Measurements from ENCODE around the gene C5orf52. TPM values are rescaled to one million over a fixed set of nuclear protein-coding genes. Genes with fewer than 3 reads are reported as not detected.
"Not testable (repeated sequence)": the region's sequence is repeated elsewhere in the genome, so short reads cannot be mapped to it uniquely, and the experiment has no call there.

C5orf52 gene
- total RNA-seq, 1 donor from 2014 or later = not detected

DNA sequence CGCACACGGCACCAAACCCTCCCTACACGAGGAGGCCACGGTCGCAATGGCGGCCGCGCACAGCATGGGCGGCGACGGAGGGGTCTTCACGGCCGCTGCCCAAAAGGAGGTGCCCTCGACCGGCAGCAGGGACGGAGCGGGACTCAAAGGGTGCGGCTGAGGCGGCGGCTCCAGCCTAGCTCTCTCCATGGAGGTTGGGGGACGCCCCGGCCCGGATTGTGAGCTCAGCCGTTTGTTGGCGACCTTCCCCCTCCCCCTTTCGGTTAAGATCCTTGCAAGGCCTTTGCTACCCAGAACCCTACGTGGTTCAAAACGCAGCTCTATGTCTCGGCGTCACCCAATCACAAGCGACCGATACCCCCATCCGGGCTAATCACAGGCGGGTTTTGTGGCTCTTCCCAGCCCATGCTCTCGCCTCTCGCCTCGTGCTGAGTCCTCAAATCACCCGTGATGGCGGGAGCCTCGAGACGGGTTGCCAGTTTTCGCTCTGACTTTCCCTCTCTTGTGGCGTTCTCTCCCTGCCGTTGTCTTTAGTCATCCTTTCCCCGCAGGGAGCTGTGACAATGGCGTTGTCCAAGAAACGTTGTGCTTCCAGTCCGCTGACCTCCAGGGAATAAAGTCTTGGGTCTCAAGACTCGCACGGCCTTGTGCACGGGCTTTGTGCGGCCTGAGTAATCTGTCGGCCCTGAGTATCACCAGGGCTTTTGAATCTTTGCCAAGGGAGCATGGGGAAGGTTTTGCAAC lies 19.5 kb downstream of the C5orf52 start:
- H3K36me3 Mint-ChIP-seq = peaks cover 6% of the 10 kb centered on the region
- H3K9me3 Mint-ChIP-seq = peaks cover 7% of the 10 kb centered on the region
- TF ChIP-seq, protein P1, sequence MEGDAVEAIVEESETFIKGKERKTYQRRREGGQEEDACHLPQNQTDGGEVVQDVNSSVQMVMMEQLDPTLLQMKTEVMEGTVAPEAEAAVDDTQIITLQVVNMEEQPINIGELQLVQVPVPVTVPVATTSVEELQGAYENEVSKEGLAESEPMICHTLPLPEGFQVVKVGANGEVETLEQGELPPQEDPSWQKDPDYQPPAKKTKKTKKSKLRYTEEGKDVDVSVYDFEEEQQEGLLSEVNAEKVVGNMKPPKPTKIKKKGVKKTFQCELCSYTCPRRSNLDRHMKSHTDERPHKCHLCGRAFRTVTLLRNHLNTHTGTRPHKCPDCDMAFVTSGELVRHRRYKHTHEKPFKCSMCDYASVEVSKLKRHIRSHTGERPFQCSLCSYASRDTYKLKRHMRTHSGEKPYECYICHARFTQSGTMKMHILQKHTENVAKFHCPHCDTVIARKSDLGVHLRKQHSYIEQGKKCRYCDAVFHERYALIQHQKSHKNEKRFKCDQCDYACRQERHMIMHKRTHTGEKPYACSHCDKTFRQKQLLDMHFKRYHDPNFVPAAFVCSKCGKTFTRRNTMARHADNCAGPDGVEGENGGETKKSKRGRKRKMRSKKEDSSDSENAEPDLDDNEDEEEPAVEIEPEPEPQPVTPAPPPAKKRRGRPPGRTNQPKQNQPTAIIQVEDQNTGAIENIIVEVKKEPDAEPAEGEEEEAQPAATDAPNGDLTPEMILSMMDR (conservative IDR thresholded peaks at IDR 0.05) = no peak
- H3K4me3 Mint-ChIP-seq = no peak overlapping the region
- DNase-seq (ENCODE audit: extremely low spot score, unreplicated experiment) = peak; percentile 64
- no peak overlapping the region for H3K27ac Mint-ChIP-seq
- H3K27me3 Mint-ChIP-seq = no peaks in the 10 kb centered on the region
- H3K4me1 Mint-ChIP-seq (ENCODE audit: unreplicated experiment) = no peaks in the 10 kb centered on the region

DNA sequence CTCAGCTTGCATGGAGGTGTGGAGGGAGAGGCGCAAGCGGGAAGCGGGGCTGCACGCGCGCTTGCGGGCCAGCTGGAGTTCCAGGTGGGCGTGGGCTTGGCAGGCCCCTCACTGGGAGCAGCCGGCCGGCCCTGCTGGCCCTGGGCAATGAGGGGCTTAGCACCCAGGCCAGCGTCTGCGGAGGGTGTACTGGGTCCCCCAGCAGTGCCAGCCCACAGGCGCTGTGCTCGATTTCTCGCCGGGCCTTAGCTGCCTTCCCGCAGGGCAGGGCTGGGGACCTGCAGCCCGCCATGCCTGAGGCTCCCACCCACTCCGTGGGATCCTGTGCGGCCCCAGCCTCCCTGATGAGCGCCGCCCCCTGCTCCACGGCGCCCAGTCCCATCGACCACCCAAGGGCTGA lies 22.5 kb downstream of the C5orf52 start:
- DNase-seq (ENCODE audit: extremely low spot score, unreplicated experiment) = peak; percentile 63
- not testable (repeated sequence) for H3K4me3 Mint-ChIP-seq; H3K36me3 Mint-ChIP-seq; H3K9me3 Mint-ChIP-seq; H3K27ac Mint-ChIP-seq; H3K27me3 Mint-ChIP-seq; H3K4me1 Mint-ChIP-seq (ENCODE audit: unreplicated experiment)

DNA sequence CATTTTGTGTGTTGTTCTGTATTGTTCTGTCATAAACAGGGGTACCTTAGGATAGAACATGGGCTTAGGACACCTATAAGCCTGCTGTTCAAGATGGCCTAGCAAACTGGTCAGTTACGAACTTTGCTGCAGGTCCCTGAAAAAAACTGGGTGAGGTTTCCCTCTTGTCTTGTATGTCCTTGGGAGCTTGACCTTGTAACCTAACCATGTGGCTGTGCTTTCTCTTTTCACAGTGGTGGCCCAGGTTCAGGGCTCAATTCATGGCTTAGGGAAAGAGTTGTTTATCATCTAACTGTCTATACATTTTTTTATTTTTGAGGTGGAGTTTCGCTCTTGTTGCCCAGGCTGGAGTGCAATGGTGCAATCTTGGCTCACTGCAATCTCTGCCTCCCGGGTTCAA lies 24.8 kb downstream of the C5orf52 start:
- H3K27me3 Mint-ChIP-seq; H3K36me3 Mint-ChIP-seq; H3K4me1 Mint-ChIP-seq (ENCODE audit: unreplicated experiment); H3K27ac Mint-ChIP-seq; H3K9me3 Mint-ChIP-seq; DNase-seq (ENCODE audit: extremely low spot score, unreplicated experiment); H3K4me3 Mint-ChIP-seq: not testable (repeated sequence)

DNA sequence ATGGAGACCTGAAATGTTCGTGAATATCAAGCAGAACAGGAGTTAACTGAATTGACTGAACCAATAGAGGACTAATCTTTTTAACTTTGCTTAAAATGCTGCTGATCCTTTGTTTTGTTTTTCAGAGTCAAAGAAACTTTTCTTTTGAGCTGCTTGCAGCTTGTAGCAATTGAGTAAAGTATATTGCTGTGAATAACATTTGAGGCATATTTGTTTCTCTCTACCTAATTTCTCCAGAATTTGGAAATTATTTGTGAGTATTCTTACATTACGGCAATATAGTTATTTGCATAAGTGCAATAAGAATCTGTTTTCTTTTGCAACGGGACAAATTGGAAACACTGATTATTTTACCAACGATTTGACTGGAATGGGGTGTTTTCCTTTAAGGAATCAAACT lies 27.3 kb downstream of the C5orf52 start:
- not testable (repeated sequence) for H3K4me3 Mint-ChIP-seq; H3K27me3 Mint-ChIP-seq; H3K36me3 Mint-ChIP-seq; H3K4me1 Mint-ChIP-seq (ENCODE audit: unreplicated experiment); H3K27ac Mint-ChIP-seq; DNase-seq (ENCODE audit: extremely low spot score, unreplicated experiment); H3K9me3 Mint-ChIP-seq

DNA sequence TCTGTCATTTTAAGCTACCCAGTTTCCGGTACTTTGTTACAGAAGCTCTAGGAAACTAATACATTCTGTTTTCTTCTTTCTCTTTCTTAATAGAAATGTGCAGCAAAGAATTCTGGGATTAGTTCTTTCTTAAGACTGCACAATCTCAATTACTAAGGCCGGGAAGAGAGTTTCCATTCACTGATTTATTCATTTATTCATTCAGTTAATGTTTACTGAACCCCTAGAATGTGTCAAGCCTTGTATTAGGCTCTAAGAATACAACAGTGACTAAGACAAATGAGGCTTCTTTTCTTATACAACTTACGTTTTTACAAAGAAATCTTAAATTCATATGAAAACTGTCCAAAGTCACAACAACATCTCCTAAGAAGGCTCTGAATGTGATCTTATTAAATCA lies 32.4 kb downstream of the C5orf52 start:
- no peak for DNase-seq (ENCODE audit: extremely low spot score, unreplicated experiment)
- H3K4me3 Mint-ChIP-seq = no peak overlapping the region
- no peaks in the 10 kb centered on the region for H3K27me3 Mint-ChIP-seq
- no peaks in the 10 kb centered on the region for H3K36me3 Mint-ChIP-seq
- TF ChIP-seq, protein P1 (conservative IDR thresholded peaks at IDR 0.05) = no peak
- no peaks in the 10 kb centered on the region for H3K4me1 Mint-ChIP-seq (ENCODE audit: unreplicated experiment)
- H3K9me3 Mint-ChIP-seq = no peaks in the 10 kb centered on the region
- H3K27ac Mint-ChIP-seq = no peak overlapping the region

DNA sequence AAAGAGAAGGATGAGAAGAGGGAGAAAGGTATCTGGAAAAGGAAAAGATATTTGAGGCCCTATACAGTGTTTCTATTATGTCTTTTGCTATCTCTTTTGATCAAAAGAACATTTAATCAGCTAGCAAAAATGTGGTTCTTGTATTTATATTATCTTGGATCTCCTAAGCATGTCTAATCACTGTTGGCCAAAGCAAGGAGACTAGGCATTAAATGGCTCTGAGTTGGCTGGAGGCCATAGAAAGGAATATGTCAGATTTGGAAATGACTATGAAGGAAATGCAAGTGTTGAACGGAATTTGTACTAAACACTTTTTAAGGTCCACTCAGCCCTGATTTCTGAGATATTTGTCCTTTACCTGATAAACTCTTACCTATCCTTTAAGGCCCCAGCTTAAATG lies 37.5 kb downstream of the C5orf52 start:
- Mint-ChIP-seq H3K4me1 (ENCODE audit: unreplicated experiment) (no peaks in the 10 kb centered on the region), H3K9me3 (no peaks in the 10 kb centered on the region), H3K27me3 (no peaks in the 10 kb centered on the region), H3K36me3 (no peaks in the 10 kb centered on the region), H3K27ac (no peak overlapping the region), H3K4me3 (no peak overlapping the region)
- TF ChIP-seq, protein P1 (conservative IDR thresholded peaks at IDR 0.05) = no peak
- no peak for DNase-seq (ENCODE audit: extremely low spot score, unreplicated experiment)

DNA sequence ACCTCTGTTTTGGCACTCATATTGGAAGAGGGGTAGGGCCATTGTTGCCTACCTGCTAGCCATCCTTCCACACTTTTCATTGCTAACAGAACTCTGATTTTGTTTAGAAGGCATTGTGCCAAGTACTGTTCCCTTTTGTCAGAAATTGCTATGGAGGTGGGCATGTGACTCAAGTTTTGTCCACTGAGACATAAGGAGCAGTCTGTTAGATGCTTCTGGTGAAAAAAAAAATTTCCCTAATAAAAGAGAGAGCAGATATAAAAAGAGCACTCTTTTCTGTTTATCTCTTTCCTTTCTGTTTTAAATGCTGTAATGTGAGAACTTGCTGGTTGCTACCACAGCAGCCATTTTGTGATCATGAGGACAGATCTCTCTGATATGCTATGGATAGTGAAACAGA lies 38.0 kb downstream of the C5orf52 start:
- TF ChIP-seq, protein P1 (conservative IDR thresholded peaks at IDR 0.05) = no peak
- no peaks in the 10 kb centered on the region for H3K9me3 Mint-ChIP-seq
- no peaks in the 10 kb centered on the region for H3K27me3 Mint-ChIP-seq
- H3K4me1 Mint-ChIP-seq (ENCODE audit: unreplicated experiment) = no peaks in the 10 kb centered on the region
- H3K4me3 Mint-ChIP-seq = no peak overlapping the region
- no peak overlapping the region for H3K27ac Mint-ChIP-seq
- no peaks in the 10 kb centered on the region for H3K36me3 Mint-ChIP-seq
- DNase-seq (ENCODE audit: extremely low spot score, unreplicated experiment) = no peak

Measured in type B pancreatic cell (in vitro differentiated cells).